ENCODE results near the gene DCAF10. TPM values are rescaled to one million over a fixed set of nuclear protein-coding genes. Genes with fewer than 3 reads are reported as not detected.
"Not testable (repeated sequence)": the region's sequence is repeated elsewhere in the genome, so short reads cannot be mapped to it uniquely, and the experiment has no call there.

DCAF10 gene
- total RNA-seq, 1 donor, result 24.2 TPM

DNA sequence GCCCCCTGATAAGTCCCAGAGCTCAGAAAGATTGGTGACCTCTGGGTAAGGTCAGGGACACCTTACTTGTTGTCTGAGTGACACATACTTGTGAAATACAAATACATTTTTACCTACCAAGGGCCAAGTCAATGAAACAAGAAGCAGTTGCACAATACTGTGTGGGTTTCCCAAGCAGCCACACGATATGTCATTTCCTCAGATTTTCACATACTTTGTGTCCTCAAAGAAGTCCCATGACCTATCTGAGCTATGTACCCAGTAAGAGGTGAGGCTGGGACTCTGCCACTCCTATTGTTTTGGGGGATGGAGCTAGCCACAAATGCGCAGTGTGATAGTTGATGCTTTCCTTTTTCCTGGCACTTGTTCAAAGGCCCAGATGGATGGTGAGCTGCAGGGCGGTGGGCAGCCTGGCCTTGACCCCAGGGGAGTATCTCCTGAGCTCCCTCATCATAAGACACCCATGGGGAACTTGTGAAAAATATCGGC lies 108.1 kb downstream of the DCAF10 start:
- peak; percentile 73 for DNase-seq (ENCODE audit: low read depth)
- H3K4me3 ChIP-seq (ENCODE audit: low read depth, low read length), result no peak overlapping the region
- TF ChIP-seq, protein P1, sequence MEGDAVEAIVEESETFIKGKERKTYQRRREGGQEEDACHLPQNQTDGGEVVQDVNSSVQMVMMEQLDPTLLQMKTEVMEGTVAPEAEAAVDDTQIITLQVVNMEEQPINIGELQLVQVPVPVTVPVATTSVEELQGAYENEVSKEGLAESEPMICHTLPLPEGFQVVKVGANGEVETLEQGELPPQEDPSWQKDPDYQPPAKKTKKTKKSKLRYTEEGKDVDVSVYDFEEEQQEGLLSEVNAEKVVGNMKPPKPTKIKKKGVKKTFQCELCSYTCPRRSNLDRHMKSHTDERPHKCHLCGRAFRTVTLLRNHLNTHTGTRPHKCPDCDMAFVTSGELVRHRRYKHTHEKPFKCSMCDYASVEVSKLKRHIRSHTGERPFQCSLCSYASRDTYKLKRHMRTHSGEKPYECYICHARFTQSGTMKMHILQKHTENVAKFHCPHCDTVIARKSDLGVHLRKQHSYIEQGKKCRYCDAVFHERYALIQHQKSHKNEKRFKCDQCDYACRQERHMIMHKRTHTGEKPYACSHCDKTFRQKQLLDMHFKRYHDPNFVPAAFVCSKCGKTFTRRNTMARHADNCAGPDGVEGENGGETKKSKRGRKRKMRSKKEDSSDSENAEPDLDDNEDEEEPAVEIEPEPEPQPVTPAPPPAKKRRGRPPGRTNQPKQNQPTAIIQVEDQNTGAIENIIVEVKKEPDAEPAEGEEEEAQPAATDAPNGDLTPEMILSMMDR (IDR thresholded peaks at IDR 0.05; ENCODE audit: insufficient read depth, low read depth, low read length), result no peak

DNA sequence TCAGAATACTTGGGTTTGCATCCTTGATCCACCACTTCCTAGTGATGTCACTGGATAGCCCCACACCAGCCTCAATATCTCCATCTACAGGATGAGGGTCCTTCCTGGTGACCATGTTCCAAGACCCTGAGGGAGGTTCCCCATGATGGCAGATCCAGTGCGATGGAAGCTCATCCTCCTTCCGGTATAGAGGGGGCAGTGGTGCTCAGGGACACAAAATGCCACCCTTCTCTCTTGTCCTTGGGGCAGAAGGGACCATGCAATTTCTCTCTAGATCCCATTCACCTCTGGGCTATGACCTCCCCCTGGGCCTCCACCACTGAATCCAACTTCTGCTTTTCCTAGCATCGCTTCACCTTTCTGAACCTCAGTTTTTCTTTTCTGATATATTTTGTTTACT lies 108.7 kb downstream of the DCAF10 start:
- DNase-seq (ENCODE audit: low read depth), result no peak

DNA sequence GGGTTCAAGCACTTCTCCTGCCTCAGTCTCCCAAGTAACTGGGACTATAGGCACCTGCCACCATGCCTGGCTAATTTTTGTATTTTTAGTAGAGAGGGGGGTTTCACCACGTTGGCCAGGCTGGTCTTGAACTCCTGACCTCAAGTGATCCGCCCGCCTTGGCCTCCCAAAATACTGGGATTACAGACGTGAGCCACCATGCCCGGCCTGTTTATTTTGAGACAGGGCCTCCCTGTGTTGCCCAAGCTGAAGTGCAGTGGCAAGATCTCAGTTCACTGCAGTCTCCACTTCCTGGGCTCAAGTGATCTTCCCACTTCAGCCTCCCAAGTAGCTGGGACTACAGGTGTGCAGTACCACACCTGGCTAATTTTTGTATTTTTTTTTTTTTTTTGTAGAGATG lies 109.2 kb downstream of the DCAF10 start:
- DNase-seq (ENCODE audit: low read depth); H3K4me3 ChIP-seq (ENCODE audit: low read depth, low read length): not testable (repeated sequence)

More for the DNA sequence above, 108.7 kb downstream of the DCAF10 start:
- TF ChIP-seq, protein P1 (IDR thresholded peaks at IDR 0.05; ENCODE audit: insufficient read depth, low read depth, low read length), result no peak
- no peak overlapping the region for H3K4me3 ChIP-seq (ENCODE audit: low read depth, low read length)

DNA sequence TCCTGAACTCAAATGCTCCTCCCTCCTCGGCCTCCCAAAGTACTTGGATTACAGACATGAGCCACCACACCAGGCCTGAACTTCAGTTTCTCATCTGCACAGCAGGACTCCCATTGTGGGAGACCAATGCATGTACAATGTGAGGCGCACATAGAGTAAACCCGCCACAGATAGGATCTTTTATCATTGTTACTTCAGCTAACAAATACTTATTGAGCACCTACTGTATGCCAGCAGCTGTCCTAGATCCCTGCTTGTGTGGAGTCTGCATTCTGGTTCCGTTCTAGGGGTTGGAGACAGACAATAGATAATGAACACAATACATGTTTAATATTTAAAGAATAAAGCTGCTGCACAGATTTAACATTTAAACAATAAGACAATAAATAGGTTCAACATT lies 109.7 kb downstream of the DCAF10 start:
- DNase-seq (ENCODE audit: low read depth), result no peak
- H3K4me3 ChIP-seq (ENCODE audit: low read depth, low read length), result no peak overlapping the region
- TF ChIP-seq, protein P1 (IDR thresholded peaks at IDR 0.05; ENCODE audit: insufficient read depth, low read depth, low read length), result no peak

DNA sequence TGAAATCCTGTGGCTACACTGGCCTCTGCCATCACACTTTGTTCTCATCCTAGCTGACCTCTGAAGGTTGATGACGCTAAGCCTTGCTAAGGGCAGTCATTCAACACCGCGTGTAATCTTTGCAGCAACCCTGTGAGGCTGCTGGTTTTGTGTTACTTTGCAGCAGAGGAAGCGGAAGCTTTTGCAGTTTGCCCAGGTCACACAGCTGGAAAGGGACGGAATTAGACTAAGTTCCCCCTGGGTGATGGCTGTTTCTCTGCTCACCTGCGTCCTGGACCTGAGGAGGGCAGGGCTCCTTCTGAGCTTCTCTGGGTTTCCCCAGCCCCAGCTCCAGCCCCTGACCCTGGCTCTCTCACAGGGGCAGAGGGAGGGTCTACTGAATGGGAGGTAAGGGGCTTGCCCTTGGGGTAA lies 110.7 kb downstream of the DCAF10 start:
- TF ChIP-seq, protein P1 (IDR thresholded peaks at IDR 0.05; ENCODE audit: insufficient read depth, low read depth, low read length), result no peak
- H3K4me3 ChIP-seq (ENCODE audit: low read depth, low read length), result no peak overlapping the region
- DNase-seq (ENCODE audit: low read depth), result peak; percentile 82

DNA sequence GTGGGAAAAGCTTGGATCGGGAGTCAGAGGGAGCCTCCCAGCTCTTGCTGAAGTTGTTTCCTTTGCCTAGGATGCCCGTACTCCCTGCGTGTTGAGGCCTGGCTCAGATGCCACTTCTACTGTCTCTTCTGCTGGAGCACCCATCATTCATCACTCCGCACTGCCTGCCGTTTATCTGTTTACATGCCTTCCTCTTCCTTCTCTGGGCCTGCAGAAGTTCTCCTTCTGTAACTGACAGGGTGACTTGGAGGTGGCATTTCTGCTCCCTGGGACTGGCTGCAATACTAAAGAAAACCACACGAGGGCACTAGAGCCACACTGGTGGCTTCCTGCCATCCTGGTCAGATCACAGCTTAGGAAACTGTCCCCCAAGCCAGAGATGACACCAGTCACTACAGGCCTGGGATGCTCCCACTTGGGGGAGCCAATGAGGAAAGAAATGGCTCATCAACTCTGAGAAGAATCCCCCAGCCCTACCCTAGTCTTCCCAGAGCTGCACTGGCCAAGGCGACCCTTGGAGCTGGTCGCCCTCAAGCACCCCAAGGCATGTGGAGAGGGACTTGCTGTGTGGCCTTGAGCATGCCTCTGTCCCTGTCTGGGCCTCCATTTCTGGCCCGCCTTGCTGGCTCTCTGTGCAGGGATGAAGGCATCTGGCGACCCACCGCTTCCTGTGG lies 113.0 kb downstream of the DCAF10 start:
- peak; percentile 80 for DNase-seq (ENCODE audit: low read depth)
- no peak overlapping the region for H3K4me3 ChIP-seq (ENCODE audit: low read depth, low read length)
- TF ChIP-seq, protein P1 (IDR thresholded peaks at IDR 0.05; ENCODE audit: insufficient read depth, low read depth, low read length), result peak; percentile 99

DNA sequence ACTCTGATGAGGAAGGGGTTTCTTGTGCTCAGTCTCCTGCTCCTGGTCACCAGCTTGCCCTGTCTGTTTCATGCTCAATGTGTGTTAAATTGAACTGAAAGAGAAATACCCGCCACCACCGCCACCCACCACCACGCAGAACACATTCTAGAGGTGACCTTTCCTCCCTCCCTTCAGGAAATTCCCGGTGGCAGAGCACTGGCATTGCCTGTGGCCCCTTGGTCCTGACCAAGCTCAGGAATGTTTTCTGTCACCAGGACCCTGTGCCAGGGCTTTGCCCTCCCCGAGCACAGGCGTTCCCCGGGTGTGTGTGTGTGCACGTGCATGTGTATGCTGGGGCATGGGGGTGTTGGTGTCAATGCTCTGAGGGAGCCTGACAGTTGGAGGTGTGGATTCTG lies 113.6 kb downstream of the DCAF10 start:
- no peak for DNase-seq (ENCODE audit: low read depth)
- TF ChIP-seq, protein P1 (IDR thresholded peaks at IDR 0.05; ENCODE audit: insufficient read depth, low read depth, low read length), result no peak
- H3K4me3 ChIP-seq (ENCODE audit: low read depth, low read length), result no peak overlapping the region

Measured in fibroblast of villous mesenchyme (primary cell).